WTC11 (cell line): ENCODE results near the gene SHISAL2A.

Experiments used
- ATF3 ChIP-seq: sonication (generic); formaldehyde crosslinking; conservative IDR thresholded peaks from 2 replicates; pipeline ENCODE4 v1.8.1; 2022; ENCODE audit warnings: mild to moderate bottlenecking, missing genetic modification reagents
- CTCF ChIP-seq: fragments of 200-600 bp; IDR thresholded peaks from 2 replicates; pipeline ENCODE4 v1.8.0; 2022; ENCODE audit warnings: antibody characterized with exemption
- HMGA2 ChIP-seq: fragments of 250-450 bp; sonication (Bioruptor Pico); IDR thresholded peaks from 2 replicates; pipeline ENCODE4 v1.4.0; 2021; ENCODE audit warnings: mild to moderate bottlenecking, moderate library complexity
- JUN ChIP-seq: sonication (generic); formaldehyde crosslinking; IDR thresholded peaks from 2 replicates; pipeline ENCODE4 v1.8.0; 2023; ENCODE audit warnings: mild to moderate bottlenecking, missing genetic modification reagents
- MXD4 ChIP-seq: fragments of 250-450 bp; sonication (Bioruptor Pico); IDR thresholded peaks from 2 replicates; pipeline ENCODE4 v1.8.0; 2021; ENCODE audit warnings: mild to moderate bottlenecking, moderate library complexity, borderline replicate concordance
- NFE2L1 ChIP-seq: sonication (generic); formaldehyde crosslinking; IDR thresholded peaks from 2 replicates; pipeline ENCODE4 v1.8.1; 2023; ENCODE audit warnings: missing genetic modification reagents
- RELA ChIP-seq: sonication (generic); formaldehyde crosslinking; IDR thresholded peaks from 2 replicates; pipeline ENCODE4 v1.8.1; 2022; ENCODE audit warnings: missing genetic modification reagents, mild to moderate bottlenecking, borderline replicate concordance
- ZNF138 ChIP-seq: sonication (generic); formaldehyde crosslinking; conservative IDR thresholded peaks from 2 replicates; pipeline ENCODE4 v1.8.1; 2022; ENCODE audit warnings: mild to moderate bottlenecking, moderate library complexity, missing genetic modification reagents
- ZNF232 ChIP-seq: sonication (generic); formaldehyde crosslinking; IDR thresholded peaks from 2 replicates; pipeline ENCODE4 v1.8.0; 2022; ENCODE audit warnings: mild to moderate bottlenecking, missing genetic modification reagents
- TF ChIP-seq, protein P1 (sequence below): sonication (generic); formaldehyde crosslinking; IDR thresholded peaks from 2 replicates; pipeline ENCODE4 v1.8.0; 2022; ENCODE audit warnings: missing genetic modification reagents

GRCh38 chr1:52631759-52632331 is 1.1 kb upstream of the SHISAL2A start:
- TF ChIP-seq ZNF138 (no peak), CTCF (no peak), JUN (CRISPR knock-in tag) (no peak), MXD4 (CRISPR knock-in tag) (no peak), ATF3 (CRISPR knock-in tag) (no peak), RELA (CRISPR knock-in tag) (no peak), ZNF232 (CRISPR knock-in tag) (no peak), NFE2L1 (CRISPR knock-in tag) (no peak), HMGA2 (CRISPR knock-in tag) (no peak)
- TF ChIP-seq, protein P1, sequence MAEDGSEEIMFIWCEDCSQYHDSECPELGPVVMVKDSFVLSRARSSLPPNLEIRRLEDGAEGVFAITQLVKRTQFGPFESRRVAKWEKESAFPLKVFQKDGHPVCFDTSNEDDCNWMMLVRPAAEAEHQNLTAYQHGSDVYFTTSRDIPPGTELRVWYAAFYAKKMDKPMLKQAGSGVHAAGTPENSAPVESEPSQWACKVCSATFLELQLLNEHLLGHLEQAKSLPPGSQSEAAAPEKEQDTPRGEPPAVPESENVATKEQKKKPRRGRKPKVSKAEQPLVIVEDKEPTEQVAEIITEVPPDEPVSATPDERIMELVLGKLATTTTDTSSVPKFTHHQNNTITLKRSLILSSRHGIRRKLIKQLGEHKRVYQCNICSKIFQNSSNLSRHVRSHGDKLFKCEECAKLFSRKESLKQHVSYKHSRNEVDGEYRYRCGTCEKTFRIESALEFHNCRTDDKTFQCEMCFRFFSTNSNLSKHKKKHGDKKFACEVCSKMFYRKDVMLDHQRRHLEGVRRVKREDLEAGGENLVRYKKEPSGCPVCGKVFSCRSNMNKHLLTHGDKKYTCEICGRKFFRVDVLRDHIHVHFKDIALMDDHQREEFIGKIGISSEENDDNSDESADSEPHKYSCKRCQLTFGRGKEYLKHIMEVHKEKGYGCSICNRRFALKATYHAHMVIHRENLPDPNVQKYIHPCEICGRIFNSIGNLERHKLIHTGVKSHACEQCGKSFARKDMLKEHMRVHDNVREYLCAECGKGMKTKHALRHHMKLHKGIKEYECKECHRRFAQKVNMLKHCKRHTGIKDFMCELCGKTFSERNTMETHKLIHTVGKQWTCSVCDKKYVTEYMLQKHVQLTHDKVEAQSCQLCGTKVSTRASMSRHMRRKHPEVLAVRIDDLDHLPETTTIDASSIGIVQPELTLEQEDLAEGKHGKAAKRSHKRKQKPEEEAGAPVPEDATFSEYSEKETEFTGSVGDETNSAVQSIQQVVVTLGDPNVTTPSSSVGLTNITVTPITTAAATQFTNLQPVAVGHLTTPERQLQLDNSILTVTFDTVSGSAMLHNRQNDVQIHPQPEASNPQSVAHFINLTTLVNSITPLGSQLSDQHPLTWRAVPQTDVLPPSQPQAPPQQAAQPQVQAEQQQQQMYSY = no peak
